AG20443 (cell line): ENCODE measurements around the gene TCP11L2.
"Not testable (repeated sequence)": the region's sequence is repeated elsewhere in the genome, so short reads cannot be mapped to it uniquely, and the experiment has no call there.

Experiments
- DNase-seq: peaks from one replicate; pipeline ENCODE4 v3.0.0; 2012; ENCODE audit warnings: low spot score, mixed read lengths

Gene TCP11L2

GRCh38 chr12:106284358-106285105 is 18.0 kb upstream of the TCP11L2 start:
- no peak for DNase-seq

- DNase-seq = no peak
Measured at GRCh38 chr12:106285982-106286381, 16.6 kb upstream of the TCP11L2 start.

- not testable (repeated sequence) for DNase-seq
Measured at GRCh38 chr12:106286576-106287162, 15.9 kb upstream of the TCP11L2 start.

- DNase-seq = no peak
Measured at GRCh38 chr12:106287364-106287763, 15.2 kb upstream of the TCP11L2 start.

- no peak for DNase-seq
Measured at GRCh38 chr12:106288101-106288493, 14.4 kb upstream of the TCP11L2 start.

- peak; percentile 78 for DNase-seq
Measured at GRCh38 chr12:106288494-106289195, 13.9 kb upstream of the TCP11L2 start.

- DNase-seq = no peak
Measured at GRCh38 chr12:106289196-106289681, 13.3 kb upstream of the TCP11L2 start.

- DNase-seq = no peak
Measured at GRCh38 chr12:106290666-106291065, 11.9 kb upstream of the TCP11L2 start.

- no peak for DNase-seq
Measured at GRCh38 chr12:106291342-106291741, 11.2 kb upstream of the TCP11L2 start.

- DNase-seq = no peak
Measured at GRCh38 chr12:106292339-106292738, 10.2 kb upstream of the TCP11L2 start.

- DNase-seq = peak; percentile 56
Measured at GRCh38 chr12:106296179-106296877, 6.2 kb upstream of the TCP11L2 start.

- no peak for DNase-seq
Measured at GRCh38 chr12:106297075-106297474, 5.5 kb upstream of the TCP11L2 start.

- no peak for DNase-seq
Measured at GRCh38 chr12:106297681-106298080, 4.9 kb upstream of the TCP11L2 start.

- peak; percentile 60 for DNase-seq
Measured at GRCh38 chr12:106299202-106299774, 3.2 kb upstream of the TCP11L2 start.

GRCh38 chr12:106300761-106301160 is 1.8 kb upstream of the TCP11L2 start:
- DNase-seq = no peak

GRCh38 chr12:106301241-106301610 is 1.3 kb upstream of the TCP11L2 start:
- no peak for DNase-seq

- DNase-seq = peak; percentile 33
Measured at GRCh38 chr12:106301611-106302321, 767 bp upstream of the TCP11L2 start.

GRCh38 chr12:106303202-106303820 is 778 bp downstream of the TCP11L2 start:
- peak; percentile 92 for DNase-seq

- DNase-seq = no peak
Measured at GRCh38 chr12:106304001-106304421, 1.5 kb downstream of the TCP11L2 start.

- no peak for DNase-seq
Measured at GRCh38 chr12:106304797-106305196, 2.3 kb downstream of the TCP11L2 start.

- DNase-seq = no peak
Measured at GRCh38 chr12:106305376-106305775, 2.8 kb downstream of the TCP11L2 start.
